GM23248 (cell line): Measurements from ENCODE around the gene ZNF770.

Experiments used
- EZH2 ChIP-seq: fragments of 200-600 bp; sonication (generic); IDR thresholded peaks from 2 replicates; pipeline ENCODE4 v1.6.1; 2018; ENCODE audit warnings: antibody characterized with exemption, mild to moderate bottlenecking; ENCODE audit not compliant: insufficient read depth, poor library complexity, severe bottlenecking
- EZH2phosphoT487 ChIP-seq: fragments of 200-600 bp; sonication (generic); IDR thresholded peaks from 2 replicates; pipeline ENCODE4 v1.6.1; 2018; ENCODE audit warnings: antibody characterized with exemption, moderate library complexity, mild to moderate bottlenecking, low read depth; ENCODE audit not compliant: insufficient read depth

- TF ChIP-seq EZH2 (no peak), EZH2phosphoT487 (no peak)
Observed at GRCh38 chr15:34933432-34933975, 54.6 kb downstream of the ZNF770 start.
